Pancreas (tissue), 10 donors: ENCODE measurements around the gene TPSB2. TPM values are rescaled to one million over a fixed set of nuclear protein-coding genes. Genes with fewer than 3 reads are reported as not detected.

ENCODE experiments used
- ATAC-seq, 4 donors: fragments of 200-7000 bp; cut with Tn5 transposase; one replicate each; pipeline versions ENCODE4 v1.8.0 to v1.9.1; 2020; ENCODE audit warnings: mild to moderate bottlenecking in 4 of 4, moderate library complexity in 4 of 4
- DNase-seq, 6 donors: peaks; one replicate each; pipeline ENCODE4 v3.0.0-alpha.2; 2020
- FAIRE-seq: peaks from 2 replicates; lab custom pipeline; 2012; peaks lifted over from hg19 to GRCh38; lab: Jason Lieb, UNC
- H3K27ac ChIP-seq, 4 donors: fragments of 200-600 bp; sonication (generic); 1 replicate in 3 of 4; 2 replicates in 1 of 4; pipeline versions ENCODE4 v1.5.0 to v1.8.0; 2020
- H3K27me3 ChIP-seq, 4 donors: fragments of 200-600 bp; one replicate each; pipeline ENCODE4 v1.8.0; 2021
- H3K36me3 ChIP-seq, 3 donors: fragments of 200-600 bp; sonication (generic) in 1 of 3; one replicate each; pipeline versions ENCODE4 v1.5.0 to v1.8.0; 2020 to 2021
- H3K4me1 ChIP-seq, 3 donors: fragments of 200-600 bp; one replicate each; pipeline ENCODE4 v1.8.0; 2021
- H3K4me3 ChIP-seq, 4 donors: fragments of 200-600 bp; sonication (generic) in 2 of 4; one replicate each; pipeline versions ENCODE4 v1.5.0 to v1.8.0; 2020 to 2021
- H3K9me3 ChIP-seq, 4 donors: fragments of 200-600 bp; one replicate each; pipeline ENCODE4 v1.8.0; 2021
- WGBS, 2 donors: extraction: QIAGEN DNeasy Blood & Tissue Kit; methylation state at CpG; one replicate each; pipeline ENCODE4 v1.1.7; 2013; 5-methylcytosine and 5-hydroxymethylcytosine counted together
- intact Hi-C, 3 donors: fragments of 100-400 bp; cut with DNase I; formaldehyde crosslinking; loops; one replicate each; pipeline versions ENCODE4 v1.11.1 to v1.14.2; 2022
- polyA plus RNA-seq, 2 donors: library from polyadenylated mRNA; stranded (reverse); fragments of 200-250 nt; gene quantifications; one replicate each; pipeline ENCODE4 v1.2.3, GENCODE V29; 2013
- total RNA-seq, 6 donors: library from RNA; stranded (reverse); fragmentation: NEBNext Ultra II Directional in 4 of 6; extraction: Animal tissue kit (Norgen Biotek cat#: 25700) in 4 of 6; gene quantifications; one replicate each; pipeline versions ENCODE4 v1.2.1 to v1.2.4, GENCODE V29; 2021 to 2023
- TF ChIP-seq, protein P1 (sequence below), 4 donors: fragments of 200-600 bp; sonication (generic) in 3 of 4; IDR thresholded peaks; one replicate each; pipeline versions ENCODE4 v1.5.0 to v1.8.0; 2021; ENCODE audit warnings: antibody characterized with exemption in 4 of 4
- donor health status: healthy with polysubstance abuse.
- donor health status: DM: no; HTN: no; CAD: no; lungs with moderate emphysema.
- donor health status: DM: no; HTN: no; CAD: no.
- donor health status: control.
- donor health status: control.
- donor health status: Bipolar disorder and iron deficiency.
- donor health status: DM: yes; HTN: yes; CAD: no.
- donor health status: DM: no; HTN: no; CAD: no.
- donor health status: DM: no; HTN: no; CAD: no.
- donor health status: DM: yes; HTN: yes; CAD: no.

The TPSB2 gene
- total and polyA plus RNA-seq, 8 donors: 0.69 to 12.2 (median 4.9) TPM

- no peaks in the 10 kb centered on the region for H3K9me3 ChIP-seq
- TF ChIP-seq, protein P1, sequence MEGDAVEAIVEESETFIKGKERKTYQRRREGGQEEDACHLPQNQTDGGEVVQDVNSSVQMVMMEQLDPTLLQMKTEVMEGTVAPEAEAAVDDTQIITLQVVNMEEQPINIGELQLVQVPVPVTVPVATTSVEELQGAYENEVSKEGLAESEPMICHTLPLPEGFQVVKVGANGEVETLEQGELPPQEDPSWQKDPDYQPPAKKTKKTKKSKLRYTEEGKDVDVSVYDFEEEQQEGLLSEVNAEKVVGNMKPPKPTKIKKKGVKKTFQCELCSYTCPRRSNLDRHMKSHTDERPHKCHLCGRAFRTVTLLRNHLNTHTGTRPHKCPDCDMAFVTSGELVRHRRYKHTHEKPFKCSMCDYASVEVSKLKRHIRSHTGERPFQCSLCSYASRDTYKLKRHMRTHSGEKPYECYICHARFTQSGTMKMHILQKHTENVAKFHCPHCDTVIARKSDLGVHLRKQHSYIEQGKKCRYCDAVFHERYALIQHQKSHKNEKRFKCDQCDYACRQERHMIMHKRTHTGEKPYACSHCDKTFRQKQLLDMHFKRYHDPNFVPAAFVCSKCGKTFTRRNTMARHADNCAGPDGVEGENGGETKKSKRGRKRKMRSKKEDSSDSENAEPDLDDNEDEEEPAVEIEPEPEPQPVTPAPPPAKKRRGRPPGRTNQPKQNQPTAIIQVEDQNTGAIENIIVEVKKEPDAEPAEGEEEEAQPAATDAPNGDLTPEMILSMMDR (IDR thresholded peaks at IDR 0.05): no peak
- ATAC-seq: no peak
- FAIRE-seq: no peak
- intact Hi-C loops: no loop called here
- H3K36me3 ChIP-seq: no peaks in the 10 kb centered on the region
- no peaks in the 10 kb centered on the region for H3K27me3 ChIP-seq
- no peak overlapping the region for H3K27ac ChIP-seq
- no peak for DNase-seq
- 78 to 87% methylated on average over 49 to 65 of the region's 65 CpGs for WGBS, 2 donors
- H3K4me3 ChIP-seq: no peak overlapping the region
- no peaks in the 10 kb centered on the region for H3K4me1 ChIP-seq
These were observed 18.3 kb downstream of the TPSB2 start for GRCh38 chr16:1211451-1212268.

DNA sequence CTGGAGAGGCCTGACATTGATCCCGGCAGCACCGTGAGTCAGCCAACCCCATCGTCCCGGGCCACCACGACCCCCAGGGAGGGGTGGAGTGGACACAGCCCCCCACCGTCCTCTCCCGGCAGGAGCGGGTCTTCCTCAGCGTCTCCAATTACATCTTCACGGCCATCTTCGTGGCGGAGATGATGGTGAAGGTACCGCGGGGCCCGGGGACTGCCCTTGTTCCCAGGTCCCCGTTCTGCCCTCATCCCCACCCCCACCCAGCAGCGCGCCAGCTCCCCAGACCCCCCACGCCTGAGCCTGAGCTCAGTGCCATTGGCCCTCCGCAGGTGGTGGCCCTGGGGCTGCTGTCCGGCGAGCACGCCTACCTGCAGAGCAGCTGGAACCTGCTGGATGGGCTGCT, 19.5 kb downstream of the TPSB2 start:
- H3K27ac ChIP-seq: no peak overlapping the region
- H3K27me3 ChIP-seq: no peaks in the 10 kb centered on the region
- no peaks in the 10 kb centered on the region for H3K9me3 ChIP-seq
- intact Hi-C loops: no loop called here
- DNase-seq (no peak), FAIRE-seq (no peak), ATAC-seq (no peak)
- H3K36me3 ChIP-seq: no peaks in the 10 kb centered on the region
- no peaks in the 10 kb centered on the region for H3K4me1 ChIP-seq
- H3K4me3 ChIP-seq: no peak overlapping the region
- TF ChIP-seq, protein P1 (IDR thresholded peaks at IDR 0.05): no peak
- 77 to 81% methylated on average over 23 of the region's 23 CpGs for WGBS, 2 donors

DNA sequence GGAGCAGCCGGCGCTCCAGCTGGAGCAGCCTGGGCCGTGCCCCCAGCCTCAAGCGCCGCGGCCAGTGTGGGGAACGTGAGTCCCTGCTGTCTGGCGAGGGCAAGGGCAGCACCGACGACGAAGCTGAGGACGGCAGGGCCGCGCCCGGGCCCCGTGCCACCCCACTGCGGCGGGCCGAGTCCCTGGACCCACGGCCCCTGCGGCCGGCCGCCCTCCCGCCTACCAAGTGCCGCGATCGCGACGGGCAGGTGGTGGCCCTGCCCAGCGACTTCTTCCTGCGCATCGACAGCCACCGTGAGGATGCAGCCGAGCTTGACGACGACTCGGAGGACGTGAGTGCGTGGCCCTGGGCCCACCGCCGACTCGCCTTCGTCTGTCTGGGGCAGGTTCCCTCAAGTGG, 20.9 kb downstream of the TPSB2 start:
- DNase-seq: no peak
- FAIRE-seq: no peak
- WGBS, 2 donors: 79 to 89% methylated on average over 35 to 43 of the region's 43 CpGs

GRCh38 chr16:1208239-1208830, 21.6 kb downstream of the TPSB2 start:
- Histone ChIP-seq H3K4me3 (no peak overlapping the region), H3K36me3 (no peaks in the 10 kb centered on the region), H3K27me3 (no peaks in the 10 kb centered on the region), H3K4me1 (no peaks in the 10 kb centered on the region), H3K9me3 (no peaks in the 10 kb centered on the region), H3K27ac (no peak overlapping the region)
- intact Hi-C loops: no loop called here
- WGBS, 2 donors: 66 to 74% methylated on average over 22 of the region's 22 CpGs
- FAIRE-seq: no peak
- no peak for ATAC-seq
- no peak for DNase-seq
- TF ChIP-seq, protein P1 (IDR thresholded peaks at IDR 0.05): no peak

More for the DNA sequence above, 20.9 kb downstream of the TPSB2 start:
- Histone ChIP-seq H3K27ac (no peak overlapping the region), H3K27me3 (no peaks in the 10 kb centered on the region), H3K36me3 (no peaks in the 10 kb centered on the region), H3K4me3 (no peak overlapping the region), H3K9me3 (no peaks in the 10 kb centered on the region), H3K4me1 (no peaks in the 10 kb centered on the region)
- ATAC-seq: no peak
- TF ChIP-seq, protein P1 (IDR thresholded peaks at IDR 0.05): no peak
- intact Hi-C loops: no loop called here

DNA sequence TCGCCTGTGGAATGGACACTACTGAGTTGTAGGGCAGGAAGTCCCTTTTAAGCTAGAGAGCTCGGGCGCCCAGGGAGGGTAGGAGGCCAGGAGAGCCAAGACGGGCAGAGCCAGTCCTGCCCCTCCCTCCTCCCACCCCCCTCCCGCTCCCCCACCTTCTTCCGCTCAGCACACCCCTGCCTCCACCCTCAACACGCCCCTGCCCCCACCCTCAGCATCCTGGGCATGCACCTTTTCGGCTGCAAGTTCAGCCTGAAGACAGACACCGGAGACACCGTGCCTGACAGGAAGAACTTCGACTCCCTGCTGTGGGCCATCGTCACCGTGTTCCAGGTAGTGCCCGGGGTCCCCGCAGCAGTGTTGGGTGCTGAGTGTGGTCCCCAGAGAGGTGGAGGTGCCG, 23.2 kb downstream of the TPSB2 start:
- Histone ChIP-seq H3K9me3 (no peaks in the 10 kb centered on the region), H3K4me1 (no peaks in the 10 kb centered on the region), H3K27me3 (no peaks in the 10 kb centered on the region), H3K4me3 (no peak overlapping the region), H3K27ac (no peak overlapping the region), H3K36me3 (no peaks in the 10 kb centered on the region)
- intact Hi-C loops: no loop called here
- WGBS, 2 donors: 64 to 79% methylated on average over 14 to 16 of the region's 16 CpGs
- ATAC-seq (no peak), DNase-seq (no peak), FAIRE-seq (no peak)
- TF ChIP-seq, protein P1 (IDR thresholded peaks at IDR 0.05): no peak
